Measurements from ENCODE around the gene EVI5. TPM values are rescaled to one million over a fixed set of nuclear protein-coding genes. Genes with fewer than 3 reads are reported as not detected.

The EVI5 gene
- polyA plus RNA-seq, 1 donor from 2014 or later = 8.5 TPM

- H3K4me3 ChIP-seq (ENCODE audit: low read length) = no peak overlapping the region
- H2AFZ ChIP-seq (ENCODE audit: low read depth, low read length) = no peak overlapping the region
- TF ChIP-seq TAF1 (IDR thresholded peaks at IDR 0.05; ENCODE audit: low read depth) (no peak), MXI1 (conservative IDR thresholded peaks at IDR 0.05; ENCODE audit: poor library complexity, severe bottlenecking) (no peak), RAD21 (conservative IDR thresholded peaks at IDR 0.05) (no peak), POLR2AphosphoS5 (IDR thresholded peaks at IDR 0.05) (no peak), EP300 (conservative IDR thresholded peaks at IDR 0.05; ENCODE audit: poor library complexity, severe bottlenecking) (no peak), EZH2 (IDR thresholded peaks at IDR 0.05; ENCODE audit: borderline replicate concordance, insufficient read depth, low read length, poor library complexity, severe bottlenecking) (no peak), SMC3 (conservative IDR thresholded peaks at IDR 0.05; ENCODE audit: poor library complexity) (no peak), CTCF (IDR thresholded peaks at IDR 0.05; ENCODE audit: poor library complexity, severe bottlenecking) (no peak), REST (IDR thresholded peaks at IDR 0.05; ENCODE audit: borderline replicate concordance) (no peak)
- no peak overlapping the region for H3K27ac ChIP-seq (ENCODE audit: low read length)
- H3K9ac ChIP-seq (ENCODE audit: low read length) = no peak overlapping the region
- no peaks in the 10 kb centered on the region for H3F3A ChIP-seq (ENCODE audit: insufficient read depth, low read length, poor library complexity, severe bottlenecking)
- no peaks in the 10 kb centered on the region for H4K20me1 ChIP-seq (ENCODE audit: insufficient read depth)
- no peaks in the 10 kb centered on the region for H3K36me3 ChIP-seq (ENCODE audit: insufficient read depth, low read length)
- no peaks in the 10 kb centered on the region for H3K27me3 ChIP-seq (ENCODE audit: insufficient read depth, low read depth, low read length)
- H3K4me2 ChIP-seq (ENCODE audit: low read length) = no peak overlapping the region
- H3K9me2 ChIP-seq (ENCODE audit: insufficient read depth, low read length) = no peaks in the 10 kb centered on the region
- peaks cover 10% of the 10 kb centered on the region for H3K79me2 ChIP-seq (replicated peaks; ENCODE audit: insufficient read depth, low read length)
- no peaks in the 10 kb centered on the region for H3K9me3 ChIP-seq (ENCODE audit: low read length)
Measured at GRCh38 chr1:92786111-92786901, 1.4 kb upstream of the EVI5 start.

GRCh38 chr1:92784021-92784638, 778 bp downstream of the EVI5 start:
- no peaks in the 10 kb centered on the region for H3K36me3 ChIP-seq (ENCODE audit: insufficient read depth, low read length)
- peak overlapping the region; percentile 66 for H3K4me2 ChIP-seq (ENCODE audit: low read length)
- peak overlapping the region; percentile 98 for H3K4me3 ChIP-seq (ENCODE audit: low read length)
- no peak for TF ChIP-seq POLR2AphosphoS5 (IDR thresholded peaks at IDR 0.05)
- no peak for TF ChIP-seq CTCF (IDR thresholded peaks at IDR 0.05; ENCODE audit: poor library complexity, severe bottlenecking)
- no peak for TF ChIP-seq MXI1 (conservative IDR thresholded peaks at IDR 0.05; ENCODE audit: poor library complexity, severe bottlenecking)
- no peak for TF ChIP-seq EP300 (conservative IDR thresholded peaks at IDR 0.05; ENCODE audit: poor library complexity, severe bottlenecking)
- no peak for TF ChIP-seq EZH2 (IDR thresholded peaks at IDR 0.05; ENCODE audit: borderline replicate concordance, insufficient read depth, low read length, poor library complexity, severe bottlenecking)
- TF ChIP-seq TAF1 (IDR thresholded peaks at IDR 0.05; ENCODE audit: low read depth) = no peak
- TF ChIP-seq REST (IDR thresholded peaks at IDR 0.05; ENCODE audit: borderline replicate concordance) = no peak
- no peak for TF ChIP-seq RAD21 (conservative IDR thresholded peaks at IDR 0.05)
- no peak for TF ChIP-seq SMC3 (conservative IDR thresholded peaks at IDR 0.05; ENCODE audit: poor library complexity)
- no peaks in the 10 kb centered on the region for H4K20me1 ChIP-seq (ENCODE audit: insufficient read depth)
- no peaks in the 10 kb centered on the region for H3K9me2 ChIP-seq (ENCODE audit: insufficient read depth, low read length)
- no peaks in the 10 kb centered on the region for H3K9me3 ChIP-seq (ENCODE audit: low read length)
- H3K9ac ChIP-seq (ENCODE audit: low read length) = peak overlapping the region; percentile 72
- H3K79me2 ChIP-seq (replicated peaks; ENCODE audit: insufficient read depth, low read length) = peaks cover 10% of the 10 kb centered on the region
- H3K27ac ChIP-seq (ENCODE audit: low read length) = no peak overlapping the region
- peak overlapping the region; percentile 14 for H2AFZ ChIP-seq (ENCODE audit: low read depth, low read length)
- H3F3A ChIP-seq (ENCODE audit: insufficient read depth, low read length, poor library complexity, severe bottlenecking) = no peaks in the 10 kb centered on the region
- no peaks in the 10 kb centered on the region for H3K27me3 ChIP-seq (ENCODE audit: insufficient read depth, low read depth, low read length)
